NCI-H2196 treated with DMSO at 0.1 percent for 48 hours (cell line): ENCODE results near the gene TIAM2.
"Not testable (repeated sequence)": the region's sequence is repeated elsewhere in the genome, so short reads cannot be mapped to it uniquely, and the experiment has no call there.

Experiments used
- DNase-seq: peaks from one replicate; lab custom pipeline; 2025; ENCODE audit not compliant: unreplicated experiment; lab: John Stamatoyannopoulos, UW

Gene TIAM2

GRCh38 chr6:155253337-155253736, 258.2 kb downstream of the TIAM2 start:
- DNase-seq = no peak

DNA sequence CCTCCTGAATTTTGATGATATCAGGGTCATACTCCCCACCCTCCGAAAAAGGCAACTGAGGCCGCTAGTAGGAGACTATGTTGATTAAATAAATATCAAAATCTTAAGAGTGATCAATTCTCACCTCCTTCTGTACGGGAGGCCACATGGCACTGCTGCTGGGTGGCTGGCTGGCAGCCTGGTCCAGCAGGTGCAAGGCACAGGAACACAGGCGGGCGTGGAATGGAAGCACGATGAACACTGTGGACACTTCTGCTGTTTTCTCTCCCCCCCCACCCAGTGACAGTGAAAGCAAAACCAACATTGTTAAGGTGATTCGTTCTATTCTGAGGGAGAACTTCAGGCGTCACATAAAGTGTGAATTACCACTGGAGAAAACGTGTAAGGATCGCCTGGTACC, 259.0 kb downstream of the TIAM2 start:
- no peak for DNase-seq

- no peak for DNase-seq
Measured at GRCh38 chr6:155256122-155256795, 261.1 kb downstream of the TIAM2 start.

DNA sequence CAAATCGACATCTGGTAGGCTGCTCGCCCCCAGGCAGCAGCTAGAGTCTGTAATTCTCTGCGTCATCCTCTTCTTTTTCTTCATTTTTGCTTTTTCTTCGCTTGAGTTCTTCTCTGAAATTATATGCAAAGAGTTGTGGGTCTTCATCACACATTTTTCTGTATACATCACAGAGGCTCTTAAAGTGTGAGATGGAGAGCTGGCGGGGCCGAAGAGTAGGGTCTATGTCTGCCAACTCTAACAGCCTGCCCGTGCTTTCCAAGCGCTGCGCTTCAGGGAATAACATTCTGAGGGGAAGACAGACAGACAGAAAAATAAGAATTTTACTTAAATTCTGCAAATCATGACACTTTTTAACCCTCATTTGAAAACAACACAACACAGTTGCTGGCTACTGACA, 262.7 kb downstream of the TIAM2 start:
- DNase-seq = no peak

DNA sequence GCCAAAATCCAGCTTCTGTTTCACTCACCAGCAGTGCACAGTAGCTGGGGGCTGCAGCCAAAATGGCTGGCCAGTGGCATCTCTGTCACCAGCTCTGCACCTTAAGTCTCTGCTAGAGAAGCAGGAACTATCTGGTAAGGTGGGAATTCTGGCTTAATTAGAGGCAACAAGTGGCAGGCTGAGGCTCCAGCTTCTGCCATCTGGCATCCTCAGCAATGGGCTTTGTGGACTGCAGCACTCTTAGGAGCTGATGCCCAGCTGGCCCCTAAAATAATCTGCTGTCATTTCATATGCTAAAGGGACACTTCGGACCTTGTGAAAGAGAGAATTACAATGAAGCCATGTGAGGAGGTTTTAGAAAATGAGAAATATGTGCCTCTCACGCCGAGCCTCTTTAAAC, 264.1 kb downstream of the TIAM2 start:
- no peak for DNase-seq

GRCh38 chr6:155259897-155260296, 264.8 kb downstream of the TIAM2 start:
- no peak for DNase-seq

- no peak for DNase-seq
Measured at GRCh38 chr6:155260686-155261085, 265.6 kb downstream of the TIAM2 start.

DNA sequence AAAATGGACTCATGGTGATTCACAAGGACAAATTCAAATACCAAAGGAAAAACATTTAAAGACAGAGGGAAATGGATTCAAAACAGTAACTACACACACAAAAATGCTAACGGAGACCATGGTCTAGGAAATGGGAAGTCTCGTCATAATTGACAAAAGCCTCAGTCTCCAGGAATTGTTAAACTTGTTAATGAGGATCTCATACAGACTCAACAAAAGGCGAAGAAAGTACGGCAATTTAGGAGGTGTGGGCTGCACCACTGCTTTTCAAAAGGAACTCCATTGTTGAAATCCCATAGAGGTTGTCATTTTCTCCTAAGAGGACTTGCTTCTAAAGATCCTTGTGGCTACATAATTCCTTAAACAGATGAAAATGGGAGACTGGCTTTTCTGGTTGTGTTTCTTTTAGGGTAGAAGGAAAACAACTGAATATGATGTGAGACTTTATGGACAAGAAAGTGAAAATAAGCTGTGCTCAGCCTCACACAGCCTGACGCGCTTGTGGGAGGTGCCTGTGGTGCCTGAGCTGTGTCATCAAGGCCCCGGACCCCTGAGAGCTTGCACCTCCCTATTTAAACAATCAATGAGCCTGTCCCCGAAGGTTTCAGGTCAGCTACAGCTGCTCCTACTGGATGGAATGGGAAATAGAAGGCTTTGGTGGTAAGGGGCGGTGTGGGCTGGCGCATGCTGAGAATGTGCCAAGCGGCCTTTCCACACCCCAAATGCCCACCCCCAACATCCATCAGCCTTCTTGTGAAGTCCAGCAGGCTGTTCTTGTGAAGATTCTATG, 266.2 kb downstream of the TIAM2 start:
- no peak for DNase-seq

DNA sequence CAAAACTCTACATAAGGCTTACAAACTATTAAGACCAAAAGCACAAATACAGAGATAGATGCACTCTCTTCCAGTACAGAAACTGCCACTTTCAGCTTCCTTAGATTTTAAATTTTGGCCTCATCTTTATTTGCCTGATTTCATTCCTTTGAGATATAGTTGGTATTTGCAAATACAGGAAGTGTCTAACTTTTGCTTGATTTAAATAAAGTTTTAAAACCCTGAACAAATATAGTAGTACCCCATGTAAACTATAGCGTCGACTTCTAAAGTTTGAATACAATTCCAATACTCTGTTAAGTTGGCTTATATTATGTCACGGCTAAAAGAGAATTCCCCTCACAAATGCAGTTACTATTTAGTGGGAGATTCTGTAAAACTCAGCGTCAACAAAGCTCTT, 267.5 kb downstream of the TIAM2 start:
- no peak for DNase-seq

DNA sequence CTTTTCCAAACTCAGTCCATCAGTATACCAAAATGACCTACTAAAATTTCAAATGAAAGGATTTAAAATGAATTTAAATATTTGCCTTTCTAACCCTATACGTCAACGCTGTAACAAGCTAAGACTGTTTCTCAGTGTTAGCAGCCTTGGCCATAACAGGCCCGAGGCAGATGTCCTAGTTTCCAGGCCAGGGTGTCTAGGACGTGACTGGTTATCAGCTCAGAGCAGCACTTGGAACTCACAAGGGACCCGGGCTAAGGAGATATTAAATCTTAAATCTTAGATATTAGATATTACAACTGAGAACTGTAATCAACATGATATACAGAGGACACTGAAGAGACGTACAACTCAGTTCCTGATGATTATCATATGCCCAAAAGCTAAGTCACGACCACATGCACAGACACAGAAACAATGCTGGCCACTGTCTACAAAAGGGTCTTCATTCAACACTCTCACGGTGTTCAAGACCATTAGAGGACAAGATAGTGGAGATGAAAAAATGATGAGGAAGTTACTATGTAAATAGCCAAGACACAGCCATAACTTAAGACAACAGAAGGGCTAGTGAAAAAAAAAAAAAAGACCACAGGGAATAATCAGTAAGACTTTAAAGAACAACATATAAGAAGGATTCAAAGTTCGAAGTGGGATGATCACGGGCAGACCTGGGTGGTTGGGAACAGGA, 268.4 kb downstream of the TIAM2 start, which contains the start of gene CLDN20:
CLDN20 (plus strand) TSS at position 641 of the 691 bp plus-strand sequence. CDS start 11,707 bp downstream, outside the sequence.
- no peak for DNase-seq

DNA sequence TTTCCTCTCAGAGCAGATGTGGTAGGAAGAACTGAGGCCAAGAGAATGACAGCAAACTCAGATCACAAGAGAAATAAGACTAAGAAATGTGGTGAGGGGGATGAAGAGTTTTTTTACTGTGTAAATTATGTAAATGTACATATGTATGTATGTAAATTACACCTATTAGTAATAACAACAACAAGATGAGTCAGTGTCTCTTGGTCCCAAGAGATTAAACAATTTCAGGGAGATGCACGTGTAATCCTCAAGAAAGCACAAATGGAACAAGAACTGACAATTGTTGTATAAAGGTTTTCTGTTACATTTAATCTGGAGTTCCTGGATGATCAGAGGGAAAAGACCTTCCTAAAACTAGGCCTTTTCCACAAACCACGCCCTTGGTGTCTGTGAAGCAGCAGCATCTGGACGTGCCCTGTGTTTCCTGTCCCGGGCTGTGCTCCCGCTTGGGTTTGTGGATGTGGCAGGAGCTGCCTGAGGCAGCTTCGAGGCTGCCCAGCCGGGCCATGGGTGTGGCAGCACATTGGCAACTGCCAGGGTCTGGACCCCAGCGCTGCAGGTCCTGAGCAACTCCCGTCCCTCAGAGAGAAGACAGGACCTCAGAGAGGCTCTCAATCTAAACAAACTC, 269.7 kb downstream of the TIAM2 start:
- DNase-seq = no peak

DNA sequence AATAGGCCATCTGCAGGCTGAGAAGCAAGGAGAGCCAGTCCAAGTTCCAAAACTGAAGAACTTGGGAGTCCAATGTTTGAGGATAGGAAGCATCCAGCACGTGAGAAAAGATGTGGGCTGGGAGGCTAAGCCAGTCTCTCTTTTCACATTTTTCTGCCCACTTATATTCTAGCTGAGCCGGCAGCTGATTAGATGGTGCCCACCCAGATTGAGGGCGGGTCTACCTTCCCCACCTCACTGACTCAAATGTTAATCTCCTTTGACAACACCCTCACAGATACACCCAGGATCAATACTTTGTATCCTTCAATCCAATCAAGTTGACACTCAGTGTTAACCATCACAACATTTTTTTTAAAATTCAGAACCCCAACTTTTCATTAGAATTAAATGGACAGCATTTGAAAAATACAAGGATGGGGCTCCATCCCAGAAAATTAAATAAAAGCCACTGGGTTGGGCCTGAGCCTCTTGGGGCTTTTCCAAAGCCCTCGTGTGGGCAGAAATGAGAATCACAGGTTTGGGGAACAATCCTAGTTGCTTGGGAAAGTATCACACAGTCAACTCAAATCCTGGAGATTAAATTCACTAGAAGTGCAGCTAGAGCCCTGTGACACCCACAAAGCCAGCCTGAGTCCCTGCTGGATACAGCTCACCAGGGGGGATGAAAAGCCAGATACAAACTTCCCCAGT, 270.9 kb downstream of the TIAM2 start:
- DNase-seq = no peak

DNA sequence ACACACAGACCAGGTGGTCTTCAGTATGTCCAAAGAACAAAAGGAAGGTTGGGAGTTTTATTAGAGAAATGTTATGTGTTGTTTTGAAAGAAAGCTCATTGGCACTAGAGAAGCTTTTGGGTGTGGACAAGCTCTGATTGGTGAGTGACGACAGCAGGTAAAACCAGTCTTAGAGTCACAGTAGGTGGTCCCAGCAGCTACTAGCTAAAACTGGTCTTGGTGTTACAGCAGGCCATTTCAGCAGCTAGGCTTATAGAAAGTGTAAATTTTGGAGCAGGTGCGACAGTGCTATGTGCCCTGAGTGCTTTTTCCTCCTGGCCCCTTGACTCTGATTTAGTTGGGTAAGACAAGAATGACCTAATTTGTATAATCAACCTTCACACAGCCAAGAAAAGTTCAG, 272.3 kb downstream of the TIAM2 start:
- no peak for DNase-seq

DNA sequence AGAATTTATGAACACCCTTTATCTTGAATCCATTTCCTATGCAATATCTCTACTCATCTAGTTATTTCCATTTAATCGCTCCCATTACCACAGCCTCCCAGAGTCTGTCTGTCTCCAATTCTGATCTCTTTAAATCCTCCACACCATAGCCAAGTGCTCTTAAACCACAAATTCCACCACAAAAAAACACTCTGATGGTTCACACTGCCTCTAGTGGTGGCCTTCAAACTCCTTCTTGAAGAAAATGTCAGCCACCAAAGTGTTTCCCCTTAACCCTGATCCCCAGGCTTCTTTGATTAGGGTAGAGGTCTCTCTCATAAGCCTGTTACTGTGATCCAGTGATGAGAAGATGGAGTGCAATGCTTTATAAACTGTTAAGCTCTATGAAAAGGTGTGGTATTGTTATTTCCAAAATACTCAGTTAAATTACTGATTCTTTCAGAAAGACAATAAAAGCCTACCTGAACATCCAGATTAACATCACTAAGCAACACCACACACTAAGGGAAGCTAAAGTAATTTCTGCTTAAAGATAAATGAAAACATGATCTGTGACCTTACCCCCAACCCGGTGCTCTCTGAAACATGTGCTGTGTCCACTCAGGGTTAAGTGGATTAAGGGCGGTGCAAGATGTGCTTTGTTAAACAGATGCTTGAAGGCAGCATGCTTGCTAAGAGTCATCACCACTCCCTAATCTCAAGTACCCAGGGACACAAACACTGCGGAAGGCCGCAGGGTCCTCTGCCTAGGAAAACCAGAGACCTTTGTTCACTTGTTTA, 273.2 kb downstream of the TIAM2 start:
- DNase-seq = not testable (repeated sequence)

- no peak for DNase-seq
Measured at GRCh38 chr6:155269765-155270164, 274.6 kb downstream of the TIAM2 start.

GRCh38 chr6:155270561-155271091, 275.5 kb downstream of the TIAM2 start:
- no peak for DNase-seq

- no peak for DNase-seq
Measured at GRCh38 chr6:155271145-155271544, 276.0 kb downstream of the TIAM2 start.

DNA sequence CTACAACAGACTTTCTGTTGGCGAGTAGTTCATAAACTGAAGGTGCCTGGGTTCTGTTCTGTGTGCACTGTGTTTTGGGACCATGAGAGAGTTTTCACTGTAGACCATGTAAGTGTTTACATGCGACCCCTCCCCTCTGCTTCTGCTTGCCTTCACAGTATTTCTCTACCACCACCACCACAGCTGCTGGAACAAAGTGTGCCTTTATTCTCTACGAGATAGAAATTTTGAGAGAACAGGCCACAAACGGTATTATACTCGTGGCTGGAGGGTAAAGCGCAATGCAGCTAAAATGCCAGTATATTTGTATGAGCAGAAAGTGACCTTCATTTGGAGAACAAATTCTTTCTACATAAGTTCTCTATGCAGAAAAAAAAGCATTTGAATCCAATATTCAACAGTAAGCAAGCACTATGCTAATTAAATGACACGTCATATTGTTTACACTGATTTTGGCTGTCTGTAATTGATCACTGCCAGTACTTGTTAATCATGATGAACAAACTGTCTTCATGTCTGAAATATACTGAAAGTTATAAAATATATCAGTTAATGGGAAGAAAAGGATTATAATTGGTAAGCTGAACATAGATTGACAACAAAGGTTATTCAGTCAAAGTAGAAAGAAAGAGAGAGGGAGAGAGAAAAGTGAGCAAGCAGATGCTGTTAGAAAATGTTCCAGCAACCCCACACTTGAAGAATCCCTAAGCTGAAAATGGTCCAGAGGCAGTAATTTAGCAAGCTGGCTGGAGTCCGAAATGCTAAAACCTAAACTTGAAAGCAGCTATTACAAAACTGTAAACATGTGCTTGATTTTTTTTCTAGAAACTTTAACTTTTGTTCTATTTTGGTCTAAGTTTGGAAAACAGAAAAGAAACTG, 277.5 kb downstream of the TIAM2 start:
- DNase-seq = no peak

DNA sequence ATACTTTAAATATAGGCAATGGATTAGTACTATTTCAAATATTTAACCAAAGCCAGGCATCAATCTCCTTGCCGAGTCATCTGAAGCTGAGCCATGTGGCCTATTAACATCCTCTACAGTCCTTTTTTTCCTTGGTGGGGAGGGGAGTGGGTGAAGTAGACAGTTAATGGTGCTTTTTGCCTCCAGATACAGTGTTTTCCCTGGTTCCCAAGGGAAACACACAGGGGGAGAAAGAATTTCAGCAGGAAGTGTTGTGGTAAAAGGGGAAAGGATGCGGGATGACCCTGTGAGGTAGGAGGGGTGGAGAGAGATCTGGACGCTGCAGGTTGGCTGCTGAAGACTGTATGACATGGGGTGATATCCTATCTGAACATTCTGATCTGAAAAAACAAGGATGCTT, 278.3 kb downstream of the TIAM2 start:
- DNase-seq = no peak
